ENCODE results near the gene SEMA6A. TPM values are rescaled to one million over a fixed set of nuclear protein-coding genes. Genes with fewer than 3 reads are reported as not detected.

The SEMA6A gene
- total RNA-seq, 1 donor from 2014 or later, result 84.2 TPM

DNA sequence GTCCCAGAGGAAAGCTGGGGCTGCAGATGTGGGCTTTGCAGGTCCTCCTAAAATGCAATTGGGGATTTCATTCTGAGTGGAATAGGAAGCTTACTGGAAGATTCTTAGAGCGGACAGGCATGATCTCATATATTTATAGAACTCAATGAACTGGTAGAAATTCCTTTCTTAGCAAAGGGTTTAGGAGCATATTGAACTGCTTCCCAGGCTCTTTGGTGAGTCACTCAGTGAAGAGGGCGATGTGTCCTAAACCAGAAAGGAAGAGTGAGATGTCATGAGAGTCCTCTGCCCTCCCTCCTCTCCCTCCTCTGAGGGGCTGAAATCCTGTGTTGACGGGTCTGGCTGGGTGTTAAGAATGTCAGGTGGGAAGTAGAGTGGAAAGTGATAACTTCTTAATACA lies 26.3 kb upstream of the SEMA6A start:
- Mint-ChIP-seq H3K4me3 (no peak overlapping the region), H3K36me3 (peaks cover 3% of the 10 kb centered on the region), H3K27me3 (no peaks in the 10 kb centered on the region), H3K4me1 (ENCODE audit: unreplicated experiment) (peaks cover 31% of the 10 kb centered on the region), H3K27ac (no peak overlapping the region), H3K9me3 (peaks cover 4% of the 10 kb centered on the region)
- DNase-seq (ENCODE audit: extremely low spot score, unreplicated experiment), result no peak
- no peak for TF ChIP-seq CTCF (conservative IDR thresholded peaks at IDR 0.05)

DNA sequence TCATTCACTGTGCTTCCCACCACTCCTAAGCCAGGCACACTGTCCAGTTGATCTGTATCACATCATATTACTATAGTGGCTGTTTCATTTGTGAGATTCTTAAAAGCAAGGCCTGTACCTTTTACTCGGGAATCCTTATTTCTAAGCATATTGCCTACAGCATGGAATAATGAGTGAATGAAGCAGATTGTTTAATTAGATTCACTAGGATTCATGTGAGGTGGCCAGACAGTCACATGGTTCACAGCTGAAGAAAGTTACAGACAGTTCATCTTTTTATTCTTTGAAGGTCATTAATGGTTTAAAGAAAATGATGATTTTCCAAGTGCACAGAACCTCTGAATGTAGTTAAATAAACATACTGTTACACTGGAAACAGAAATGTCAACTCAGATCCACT lies 24.3 kb upstream of the SEMA6A start:
- Mint-ChIP-seq H3K4me3 (no peak overlapping the region), H3K27me3 (no peaks in the 10 kb centered on the region), H3K4me1 (ENCODE audit: unreplicated experiment) (peaks cover 13% of the 10 kb centered on the region), H3K36me3 (peaks cover 3% of the 10 kb centered on the region), H3K27ac (no peak overlapping the region), H3K9me3 (no peaks in the 10 kb centered on the region)
- TF ChIP-seq CTCF (conservative IDR thresholded peaks at IDR 0.05), result no peak
- DNase-seq (ENCODE audit: extremely low spot score, unreplicated experiment), result no peak

- H3K4me3 Mint-ChIP-seq, result no peak overlapping the region
- peaks cover 4% of the 10 kb centered on the region for H3K9me3 Mint-ChIP-seq
- TF ChIP-seq CTCF (conservative IDR thresholded peaks at IDR 0.05), result no peak
- H3K27ac Mint-ChIP-seq, result no peak overlapping the region
- H3K4me1 Mint-ChIP-seq (ENCODE audit: unreplicated experiment), result no peaks in the 10 kb centered on the region
- no peaks in the 10 kb centered on the region for H3K27me3 Mint-ChIP-seq
- peaks cover 3% of the 10 kb centered on the region for H3K36me3 Mint-ChIP-seq
- DNase-seq (ENCODE audit: extremely low spot score, unreplicated experiment), result no peak
Observed at GRCh38 chr5:116595498-116595897, 20.9 kb upstream of the SEMA6A start.

DNA sequence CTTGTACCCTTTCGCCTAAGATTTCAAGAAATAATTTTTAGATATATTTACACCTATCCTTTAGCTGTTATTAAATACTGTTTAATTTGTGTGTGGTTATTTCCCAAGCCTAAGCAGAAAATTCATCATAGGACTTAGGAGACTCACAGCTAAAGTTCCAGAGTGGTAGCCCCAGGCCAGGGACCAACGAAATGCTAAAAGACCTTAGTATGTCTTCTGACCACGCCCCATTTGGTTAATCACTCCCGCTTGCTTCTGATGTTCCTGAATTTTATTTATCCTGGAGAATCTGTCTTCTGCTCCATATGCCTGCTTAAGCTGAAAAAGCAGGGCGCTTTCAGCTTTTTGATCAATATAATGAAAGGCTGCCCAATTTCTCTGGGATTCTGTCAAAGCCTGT lies 18.7 kb upstream of the SEMA6A start:
- Mint-ChIP-seq H3K9me3 (peaks cover 4% of the 10 kb centered on the region), H3K27me3 (no peaks in the 10 kb centered on the region), H3K36me3 (peaks cover 3% of the 10 kb centered on the region), H3K4me1 (ENCODE audit: unreplicated experiment) (no peaks in the 10 kb centered on the region), H3K27ac (no peak overlapping the region), H3K4me3 (no peak overlapping the region)
- no peak for DNase-seq (ENCODE audit: extremely low spot score, unreplicated experiment)
- TF ChIP-seq CTCF (conservative IDR thresholded peaks at IDR 0.05), result no peak

GRCh38 chr5:116585227-116585626 lies 10.6 kb upstream of the SEMA6A start:
- TF ChIP-seq CTCF (conservative IDR thresholded peaks at IDR 0.05), result no peak
- no peak for DNase-seq (ENCODE audit: extremely low spot score, unreplicated experiment)
- no peak overlapping the region for H3K4me3 Mint-ChIP-seq
- H3K27ac Mint-ChIP-seq, result no peak overlapping the region
- H3K9me3 Mint-ChIP-seq, result no peaks in the 10 kb centered on the region
- no peaks in the 10 kb centered on the region for H3K36me3 Mint-ChIP-seq
- H3K4me1 Mint-ChIP-seq (ENCODE audit: unreplicated experiment), result no peaks in the 10 kb centered on the region
- H3K27me3 Mint-ChIP-seq, result no peaks in the 10 kb centered on the region

DNA sequence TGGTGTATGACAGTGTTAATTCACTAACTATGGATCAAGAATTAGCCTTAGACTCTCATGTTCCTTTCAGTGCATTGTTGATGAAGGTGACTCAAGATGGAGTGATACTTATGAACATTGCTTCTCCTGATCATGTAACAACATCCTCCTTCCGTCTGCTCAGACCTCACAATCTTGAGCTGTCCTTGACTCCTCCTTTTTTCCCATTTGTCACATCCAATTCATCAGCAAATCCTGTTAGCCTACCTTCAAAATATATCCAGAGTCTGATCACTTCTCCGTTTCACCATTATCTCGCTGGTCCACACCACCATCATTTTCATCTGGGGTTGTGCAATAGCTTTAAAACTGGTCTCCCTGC lies 9.2 kb upstream of the SEMA6A start:
- Mint-ChIP-seq H3K27ac (no peak overlapping the region), H3K4me3 (no peak overlapping the region)

More for the DNA sequence above, 9.2 kb upstream of the SEMA6A start:
- peaks cover 2% of the 10 kb centered on the region for H3K27me3 Mint-ChIP-seq
- no peak for DNase-seq (ENCODE audit: extremely low spot score, unreplicated experiment)
- H3K4me1 Mint-ChIP-seq (ENCODE audit: unreplicated experiment), result peaks cover 5% of the 10 kb centered on the region
- no peak for TF ChIP-seq CTCF (conservative IDR thresholded peaks at IDR 0.05)
- peaks cover 3% of the 10 kb centered on the region for H3K36me3 Mint-ChIP-seq
- peaks cover 4% of the 10 kb centered on the region for H3K9me3 Mint-ChIP-seq

Measured in type B pancreatic cell (in vitro differentiated cells).